Endothelial cell of umbilical vein (primary cell): ENCODE measurements around the gene ARHGAP10. TPM values are rescaled to one million over a fixed set of nuclear protein-coding genes. Genes with fewer than 3 reads are reported as not detected.

Source experiments
- BruUV-seq: library from RNA; stranded (reverse); fragments of 400-500 nt; replicated peaks from 2 replicates; lab custom pipeline; 2021; lab: Mats Ljungman, UMichigan
- CTCF ChIA-PET: fragments of 300-600, 350-600 bp; sonication (Branson Sonifier 250); formaldehyde crosslinking; loops from one replicate; lab custom pipeline; 2021; ENCODE audit warnings: antibody characterized with exemption, inconsistent platforms; lab: Charles Lee
- POLR2A ChIA-PET: fragments of 300-600, 350-600 bp; sonication (Branson Sonifier 250); formaldehyde crosslinking; loops from one replicate; lab custom pipeline; 2021; ENCODE audit warnings: antibody characterized with exemption, inconsistent platforms; lab: Charles Lee
- DNase-seq: peaks from one replicate; pipeline ENCODE4 v3.0.0-alpha.2; 2011; ENCODE audit warnings: low read depth, low spot score
- FAIRE-seq: peaks from 2 replicates; lab custom pipeline; 2011; peaks lifted over from hg19 to GRCh38; lab: Jason Lieb, UNC
- H2AFZ ChIP-seq: 2 replicates; pipeline ENCODE4 v1.6.0; 2012; ENCODE audit warnings: low read depth, low read length, control low read depth, inconsistent platforms
- H3K27ac ChIP-seq: 2 replicates; pipeline ENCODE4 v1.5.1; 2011; ENCODE audit warnings: low read depth, mild to moderate bottlenecking, control low read depth, low read length, moderate library complexity; ENCODE audit not compliant: insufficient read depth
- H3K27me3 ChIP-seq, 2 experiments: 2 replicates each; pipeline versions ENCODE4 v1.6.0 to v1.6.1; 2011; ENCODE audit warnings: low read length in 2 of 2, mixed read lengths in 1 of 2; ENCODE audit not compliant: control insufficient read depth in 2 of 2, insufficient read depth in 2 of 2
- H3K36me3 ChIP-seq, 2 experiments: 2 replicates in 1 of 2; 3 replicates in 1 of 2; pipeline ENCODE4 v1.5.1; 2011; ENCODE audit warnings: low read length in 2 of 2, mild to moderate bottlenecking in 1 of 2, moderate library complexity in 1 of 2; ENCODE audit not compliant: control insufficient read depth in 2 of 2, insufficient read depth in 2 of 2; ENCODE audit errors: extremely low read depth in 1 of 2
- H3K4me1 ChIP-seq: 3 replicates; pipeline ENCODE4 v1.5.1; 2011; ENCODE audit warnings: mild to moderate bottlenecking, low read length; ENCODE audit not compliant: control insufficient read depth, insufficient read depth; ENCODE audit errors: extremely low read depth
- H3K4me2 ChIP-seq: 2 replicates; pipeline ENCODE4 v1.6.1; 2011; ENCODE audit warnings: low read length, control low read depth, mixed read lengths; ENCODE audit not compliant: insufficient read depth
- H3K4me3 ChIP-seq, 3 experiments: fragments of 200-600 bp in 1 of 3; sonication (generic), shearing (Covaris generic) in 1 of 3; replicated peaks in 1 of 3; 2 replicates each; pipeline ENCODE4 v1.5.1; 2011 to 2016; ENCODE audit warnings: control low read depth in 3 of 3, low read length in 3 of 3, mild to moderate bottlenecking in 2 of 3, inconsistent platforms in 1 of 3, low read depth in 1 of 3, moderate library complexity in 1 of 3; ENCODE audit not compliant: insufficient read depth in 1 of 3
- H3K79me2 ChIP-seq: 2 replicates; pipeline ENCODE4 v1.6.0; 2012; ENCODE audit warnings: low read length, inconsistent platforms; ENCODE audit not compliant: control insufficient read depth, insufficient read depth
- H3K9ac ChIP-seq: replicated peaks from 2 replicates; pipeline ENCODE3; 2011; ENCODE audit warnings: low read length, control low read depth; ENCODE audit not compliant: insufficient read depth; ENCODE audit errors: extremely low read depth
- H3K9me1 ChIP-seq: replicated peaks from 3 replicates; pipeline ENCODE4 v1.6.0; 2011; ENCODE audit warnings: mild to moderate bottlenecking, low read length; ENCODE audit not compliant: control insufficient read depth, insufficient read depth; ENCODE audit errors: extremely low read depth
- H3K9me3 ChIP-seq: replicated peaks from 2 replicates; pipeline ENCODE4 v1.5.1; 2012; ENCODE audit warnings: low read length, inconsistent platforms; ENCODE audit not compliant: control insufficient read depth, insufficient read depth
- H4K20me1 ChIP-seq: replicated peaks from 2 replicates; pipeline ENCODE3; 2011; ENCODE audit warnings: mild to moderate bottlenecking, low read length; ENCODE audit not compliant: control insufficient read depth, insufficient read depth; ENCODE audit errors: extremely low read depth
- CTCF ChIP-seq, 2 donors: IDR thresholded peaks; 1 replicate in 1 of 2; 2 replicates in 1 of 2; pipeline ENCODE4 v1.5.1; 2011; ENCODE audit warnings: low read length in 2 of 2, mild to moderate bottlenecking in 2 of 2, moderate library complexity in 2 of 2, control low read depth in 1 of 2, inconsistent platforms in 1 of 2, low read depth in 1 of 2; ENCODE audit not compliant: insufficient read depth in 1 of 2; ENCODE audit errors: extremely low read depth in 1 of 2
- EZH2 ChIP-seq: IDR thresholded peaks from 2 replicates; pipeline ENCODE4 v1.6.1; 2012; ENCODE audit warnings: borderline replicate concordance, low read depth, mild to moderate bottlenecking, moderate library complexity, low read length, inconsistent platforms; ENCODE audit not compliant: severe bottlenecking
- FOS ChIP-seq: IDR thresholded peaks from 2 replicates; pipeline ENCODE4 v1.6.1; 2011; ENCODE audit warnings: mild to moderate bottlenecking, low read length, moderate library complexity, borderline replicate concordance; ENCODE audit not compliant: insufficient read depth
- GATA2 ChIP-seq: IDR thresholded peaks from 2 replicates; pipeline ENCODE4 v1.7.0; 2011; ENCODE audit warnings: low read depth, mild to moderate bottlenecking, moderate library complexity, mixed read lengths, low read length; ENCODE audit not compliant: insufficient read length, insufficient read depth
- JUN ChIP-seq: IDR thresholded peaks from 2 replicates; pipeline ENCODE4 v1.6.1; 2011; ENCODE audit warnings: borderline replicate concordance, low read depth; ENCODE audit not compliant: insufficient read length, insufficient read depth
- MAX ChIP-seq: IDR thresholded peaks from 2 replicates; pipeline ENCODE4 v1.6.1; 2011; ENCODE audit not compliant: insufficient read depth, insufficient read length
- MYC ChIP-seq: IDR thresholded peaks from one replicate; pipeline ENCODE4 v1.6.1; 2011; ENCODE audit warnings: mild to moderate bottlenecking, low read depth, low read length
- POLR2A ChIP-seq: IDR thresholded peaks from 2 replicates; pipeline ENCODE4 v1.6.1; 2012; ENCODE audit warnings: low read depth, mild to moderate bottlenecking, control low read depth, low read length
- POLR2AphosphoS5 ChIP-seq: IDR thresholded peaks from 2 replicates; pipeline ENCODE4 v1.6.1; 2012; ENCODE audit warnings: low read depth, mild to moderate bottlenecking, control low read depth, low read length, moderate library complexity; ENCODE audit not compliant: insufficient read depth
- dilution Hi-C: fragments of 300-500 bp; cut with MboI; formaldehyde crosslinking; loops from one replicate; pipeline ENCODE4 v1.15.0; 2019; ENCODE audit warnings: low sequenced_read_pairs; ENCODE audit not compliant: extremely low pct_ligation_motif_present
- intact Hi-C: fragments of 100-400 bp; cut with micrococcal nuclease; formaldehyde crosslinking; loops from one replicate; pipeline ENCODE4 v1.10.0; 2022
- polyA plus RNA-seq, 4 experiments: library from polyadenylated mRNA; depleted of rRNA in 3 of 4; stranded (reverse) in 3 of 4; unstranded in 1 of 4; fragments of >200 nt; gene quantifications; 2 replicates each; pipeline versions ENCODE4 v1.2.1 to v1.2.3, GENCODE V29; 2011 to 2012; ENCODE audit warnings: missing spikeins in 1 of 4
- total RNA-seq: library from RNA; stranded (reverse); gene quantifications from 2 replicates; pipeline ENCODE4 v1.2.3, GENCODE V29; 2021

ARHGAP10 gene
- total and polyA plus RNA-seq, 2 donors (not counting 3 experiments of a cell fraction or from before 2014, with no cell fraction given) = 20.4 to 36.7 TPM

- Histone ChIP-seq H3K9me1 (no peaks in the 10 kb centered on the region), H3K4me3 (no peak overlapping the region), H3K36me3 (no peaks in the 10 kb centered on the region), H3K27ac (no peak overlapping the region), H3K9ac (no peak overlapping the region), H2AFZ (no peak overlapping the region), H3K79me2 (peaks cover 16% of the 10 kb centered on the region), H3K4me1 (no peaks in the 10 kb centered on the region), H3K27me3 (no peaks in the 10 kb centered on the region), H3K4me2 (no peak overlapping the region), H3K9me3 (no peaks in the 10 kb centered on the region), H4K20me1 (peaks cover 2% of the 10 kb centered on the region)
- intact Hi-C loops (no loop called here), dilution Hi-C loops (no loop called here)
- no peak for DNase-seq
- ChIA-PET POLR2A (no interaction called here), CTCF (interaction anchor here (1.0 to 1.6 kb wide), 2 partner anchors 39 to 59 kb away, joined by 3 read pairs; no protein-coding TSS in a partner anchor)
- FAIRE-seq = no peak
- TF ChIP-seq POLR2A = no peak
- no peak for TF ChIP-seq FOS
- no peak for TF ChIP-seq GATA2
- TF ChIP-seq MAX = no peak
- no peak for TF ChIP-seq EZH2
- TF ChIP-seq CTCF (IDR thresholded peaks at IDR 0.05; ENCODE audit: extremely low read depth in 1 of 2, insufficient read depth in 1 of 2, low read depth in 1 of 2, low read length in 2 of 2) = no peak
- TF ChIP-seq POLR2AphosphoS5 = no peak
- TF ChIP-seq JUN = no peak
- TF ChIP-seq MYC = no peak
- no TSS peak for BruUV-seq
These were observed 76.6 kb downstream of the ARHGAP10 start for GRCh38 chr4:147808447-147808846.
